ENCODE data around the gene ARHGEF3. TPM values are rescaled to one million over a fixed set of nuclear protein-coding genes. Genes with fewer than 3 reads are reported as not detected.
A peak's percentile ranks its signal among the peaks of the same experiment; 100 is the strongest.

Gene ARHGEF3
- total RNA-seq, 1 experiment from 2014 or later = 7.9 TPM

GRCh38 chr3:56800130-56800831 lies 1.5 kb downstream of the ARHGEF3 start (continued):
- no peak for TF ChIP-seq AFF4 (CRISPR knock-in tag; IDR thresholded peaks at IDR 0.05; ENCODE audit: borderline replicate concordance)
- no peak for TF ChIP-seq CTCF (IDR thresholded peaks at IDR 0.05)
- no peak for TF ChIP-seq ZBTB21 (CRISPR knock-in tag; IDR thresholded peaks at IDR 0.05; ENCODE audit: borderline replicate concordance)
- no peak for TF ChIP-seq ESRRA (CRISPR knock-in tag; IDR thresholded peaks at IDR 0.05; ENCODE audit: borderline replicate concordance)
- no peak for TF ChIP-seq USF1 (CRISPR knock-in tag; IDR thresholded peaks at IDR 0.05)
- TF ChIP-seq CREM (CRISPR knock-in tag; IDR thresholded peaks at IDR 0.05) = no peak

- ChIA-PET CTCF (interaction anchor here (0.6 to 11.6 kb wide), 34 partner anchors 9 to 302 kb away, joined by 3 to 112 read pairs (median 5); partner anchors contain the start of gene TASOR), POLR2A (interaction anchor here (0.6 kb wide), 1 partner anchor 67 kb away, joined by 5 read pairs; no protein-coding TSS in a partner anchor)
- Mint-ChIP-seq H3K36me3 (no peaks in the 10 kb centered on the region), H3K4me3 (no peak overlapping the region), H3K27me3 (ENCODE audit: low read depth) (peaks cover 13% of the 10 kb centered on the region), H3K9me3 (no peaks in the 10 kb centered on the region), H3K27ac (no peak overlapping the region), H3K4me1 (peaks cover 22% of the 10 kb centered on the region)
- TF ChIP-seq CTCF (IDR thresholded peaks at IDR 0.05) (peak; percentile 39; the same call in 1 of the 2 replicates), PRRX2 (CRISPR knock-in tag; IDR thresholded peaks at IDR 0.05) (no peak), GTF2I (CRISPR knock-in tag; conservative IDR thresholded peaks at IDR 0.05) (no peak), FOXP1 (CRISPR knock-in tag; IDR thresholded peaks at IDR 0.05; ENCODE audit: borderline replicate concordance) (no peak)
- ATAC-seq (no peak), DNase-seq (ENCODE audit: low spot score) (no peak)
Measured at GRCh38 chr3:56799251-56799882, 2.4 kb downstream of the ARHGEF3 start.

- Mint-ChIP-seq H3K36me3 (no peaks in the 10 kb centered on the region), H3K4me3 (no peak overlapping the region), H3K9me3 (no peaks in the 10 kb centered on the region), H3K27ac (no peak overlapping the region), H3K4me1 (peaks cover 18% of the 10 kb centered on the region), H3K27me3 (ENCODE audit: low read depth) (peaks cover 13% of the 10 kb centered on the region)
- CTCF ChIA-PET = no interaction called here
- POLR2A ChIA-PET = no interaction called here
- no peak for ATAC-seq
- no peak for DNase-seq (ENCODE audit: low spot score)
- TF ChIP-seq NR2C2 (CRISPR knock-in tag; IDR thresholded peaks at IDR 0.05) = no peak
- no peak for TF ChIP-seq ARID4B (CRISPR knock-in tag; IDR thresholded peaks at IDR 0.05; ENCODE audit: borderline replicate concordance)
- TF ChIP-seq EMX1 (CRISPR knock-in tag; IDR thresholded peaks at IDR 0.05) = no peak
- TF ChIP-seq CTCF (IDR thresholded peaks at IDR 0.05) = no peak
- TF ChIP-seq ZNF232 (CRISPR knock-in tag; IDR thresholded peaks at IDR 0.05) = no peak
- TF ChIP-seq IRF2 (CRISPR knock-in tag; IDR thresholded peaks at IDR 0.05; ENCODE audit: borderline replicate concordance, low read depth) = no peak
Measured at GRCh38 chr3:56796996-56797395, 4.8 kb downstream of the ARHGEF3 start.

Data from WTC11 (cell line).